Measurements from ENCODE around the gene LRRC3.

Gene LRRC3

DNA sequence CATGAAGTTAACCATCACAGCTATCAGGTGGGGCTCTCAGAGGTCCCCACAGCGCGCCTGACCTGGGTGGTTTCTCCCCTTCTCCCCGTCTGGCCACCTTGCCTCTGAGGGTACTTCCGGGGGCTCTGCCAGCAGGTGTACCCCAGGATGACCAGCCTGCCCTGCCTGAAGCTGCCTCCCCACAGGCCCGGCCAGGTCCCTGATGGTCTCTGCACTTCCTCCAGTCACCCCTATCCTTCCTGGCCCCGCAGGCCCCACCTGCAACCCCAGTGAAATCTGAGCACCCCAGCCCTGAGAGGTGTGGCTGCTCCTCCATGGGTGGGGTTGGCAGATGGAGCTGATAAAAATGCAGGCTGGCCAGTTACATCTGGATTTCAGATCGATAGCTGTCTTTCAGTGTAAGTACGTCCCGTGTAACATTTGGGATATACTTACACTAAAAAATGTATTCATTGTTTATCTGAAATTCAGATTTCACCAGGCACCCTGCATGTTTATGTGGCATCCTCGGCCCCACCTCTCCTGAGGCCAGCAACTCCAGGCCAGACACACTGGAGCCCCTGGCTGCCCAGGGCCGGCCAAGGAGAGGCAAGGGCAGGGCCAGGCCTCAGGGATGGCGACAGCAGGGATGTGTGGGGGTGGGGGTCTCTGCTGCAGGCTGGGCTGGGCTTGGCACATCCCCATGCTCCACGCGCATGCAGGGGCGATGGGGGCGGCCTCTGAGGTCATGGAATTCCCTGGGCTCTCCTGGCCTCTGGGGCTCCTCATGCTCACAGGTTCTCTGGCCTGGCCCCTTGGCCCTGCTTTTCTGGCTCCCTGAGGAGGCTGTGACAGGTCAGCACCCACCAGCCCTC is 25.1 kb downstream of the LRRC3 start:
- no peak for DNase-seq

DNA sequence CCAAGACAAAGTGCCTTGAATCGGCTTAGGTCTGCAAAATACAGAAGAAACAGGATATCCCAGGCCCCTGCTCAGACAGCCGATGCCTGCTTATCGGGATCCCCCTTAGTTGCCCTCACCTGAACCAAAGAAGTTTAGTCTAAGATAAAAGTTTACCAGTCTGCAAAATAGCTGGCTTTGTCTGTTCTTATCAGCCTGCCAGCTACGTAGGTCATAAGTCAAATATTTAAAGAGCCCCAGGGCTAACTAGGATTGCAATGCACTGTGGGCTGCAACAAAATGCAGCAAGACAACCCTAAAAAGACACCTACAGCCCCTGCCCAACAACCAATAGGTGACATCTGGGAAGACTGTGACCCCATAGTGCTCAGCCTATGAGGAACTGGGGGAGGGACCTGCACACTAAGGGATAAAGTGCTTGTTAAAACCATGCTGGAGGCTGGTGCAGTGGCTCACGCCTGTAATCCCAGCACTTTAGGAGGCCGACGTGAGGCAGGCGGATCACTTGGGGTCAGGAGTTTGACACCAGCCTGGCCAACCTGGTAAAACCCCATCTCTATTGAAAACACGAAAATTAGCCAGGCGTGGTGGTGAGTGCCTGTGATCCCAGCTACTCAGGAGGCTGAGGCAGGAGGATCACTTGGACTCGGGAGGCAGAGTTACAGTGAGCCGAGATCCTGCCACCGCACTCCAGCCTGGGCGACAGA is 27.4 kb downstream of the LRRC3 start:
- no peak for DNase-seq

DNA sequence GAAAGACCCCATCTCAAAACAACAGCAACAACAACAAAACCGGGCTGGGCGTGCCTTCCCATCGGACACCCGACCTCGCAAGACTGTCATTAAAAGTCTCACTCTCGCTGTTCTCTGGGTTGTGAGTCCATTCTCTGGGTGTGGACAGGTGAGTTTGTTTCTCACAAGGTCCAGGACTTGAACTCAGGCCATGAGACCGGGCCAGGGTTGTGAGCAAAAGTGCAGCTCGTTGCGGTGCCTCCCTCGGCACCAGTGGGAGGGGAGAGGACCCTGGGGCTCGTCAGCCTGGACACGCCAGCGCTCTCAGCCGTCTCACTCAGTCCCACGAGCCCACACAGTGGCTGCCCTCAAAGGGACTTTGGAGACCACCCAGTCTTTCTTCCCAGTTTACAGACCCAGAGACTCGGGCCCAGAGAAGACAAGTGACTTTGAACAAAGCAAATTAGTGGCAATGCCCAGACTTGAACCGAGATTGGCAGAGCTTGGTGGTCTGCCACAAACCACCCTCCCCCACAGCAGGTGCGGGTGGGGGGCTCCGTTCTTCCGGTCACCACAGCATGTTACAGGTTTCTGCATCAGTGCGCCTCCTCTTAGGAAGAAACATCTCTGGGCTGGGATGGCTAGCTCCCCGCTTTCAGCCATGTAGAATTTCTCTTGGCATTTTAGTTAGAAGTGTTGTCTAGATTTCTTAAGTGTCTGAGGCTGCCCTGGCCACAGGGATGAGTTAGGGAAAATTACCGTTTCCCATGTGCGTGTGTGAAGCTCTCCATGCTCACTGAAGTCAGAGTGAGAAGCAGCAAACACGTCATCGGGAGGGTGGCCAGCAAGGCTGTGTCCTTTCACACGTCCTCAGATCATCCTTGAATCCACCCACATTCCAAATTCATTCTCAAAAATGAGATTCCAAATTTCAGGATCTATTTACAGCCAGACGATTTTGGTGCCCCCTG is 28.3 kb downstream of the LRRC3 start:
- no peak for DNase-seq

DNA sequence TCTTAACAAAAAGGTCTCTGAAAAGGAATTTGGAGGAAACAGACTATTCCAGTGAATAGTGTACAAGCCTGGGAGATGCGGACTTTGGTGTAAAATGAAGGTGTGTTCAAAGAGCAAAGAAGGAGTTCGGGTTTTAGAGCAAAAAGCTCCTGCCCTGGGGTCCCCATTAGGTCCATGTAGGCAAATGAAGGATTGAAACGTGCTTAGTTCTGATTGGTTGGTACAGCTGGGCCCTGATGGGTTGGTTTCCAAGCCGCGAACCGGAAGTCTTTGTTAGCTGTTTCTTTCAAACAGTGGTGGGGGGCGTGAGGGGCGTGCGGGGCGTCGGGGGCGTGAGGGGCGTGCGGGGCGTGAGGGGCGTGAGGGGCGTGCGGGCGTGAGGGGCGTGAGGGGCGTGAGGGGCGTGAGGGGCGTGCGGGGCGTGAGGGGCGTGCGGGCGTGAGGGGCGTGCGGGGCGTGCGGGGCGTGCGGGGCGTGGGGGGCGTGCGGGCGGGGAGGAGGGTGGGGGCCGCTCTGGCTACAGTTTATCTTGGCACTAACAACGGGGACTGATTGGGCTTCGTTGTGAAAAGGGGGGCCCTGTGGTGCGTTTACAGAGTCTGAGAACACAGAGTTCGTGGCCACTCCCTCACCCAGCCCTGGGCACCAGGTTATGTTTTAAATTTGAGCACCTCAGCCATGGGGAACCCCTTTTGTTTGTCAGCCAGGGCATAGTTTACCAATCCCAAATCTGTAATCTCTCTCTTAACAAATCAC is 29.4 kb downstream of the LRRC3 start:
- DNase-seq = no peak

DNA sequence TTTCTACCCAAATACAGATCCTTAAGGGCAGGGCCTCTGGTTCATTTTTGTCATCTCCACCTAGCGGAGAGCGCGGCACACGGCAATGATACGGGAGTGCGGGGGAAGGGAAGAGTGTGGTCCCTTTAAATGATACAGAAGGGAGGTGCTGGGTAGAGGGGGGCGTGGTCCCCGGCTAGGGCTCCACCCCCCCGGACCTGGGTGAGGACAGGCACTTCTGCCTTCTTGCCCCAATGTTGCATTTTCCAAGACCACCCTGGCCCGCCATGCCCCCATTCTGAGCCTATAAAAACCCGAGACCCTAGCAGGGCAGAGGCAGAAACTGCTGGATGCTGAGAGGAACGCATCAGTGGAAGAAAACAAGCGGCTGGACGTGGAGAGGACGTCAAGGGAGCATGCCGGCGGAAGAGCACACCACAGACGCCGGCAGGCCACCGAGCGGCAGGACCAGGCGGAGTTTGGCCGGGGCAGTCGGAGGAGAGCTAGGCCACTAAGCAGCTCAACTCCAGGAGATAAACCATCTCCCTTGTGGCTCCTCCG is 30.0 kb downstream of the LRRC3 start:
- DNase-seq = no peak

DNA sequence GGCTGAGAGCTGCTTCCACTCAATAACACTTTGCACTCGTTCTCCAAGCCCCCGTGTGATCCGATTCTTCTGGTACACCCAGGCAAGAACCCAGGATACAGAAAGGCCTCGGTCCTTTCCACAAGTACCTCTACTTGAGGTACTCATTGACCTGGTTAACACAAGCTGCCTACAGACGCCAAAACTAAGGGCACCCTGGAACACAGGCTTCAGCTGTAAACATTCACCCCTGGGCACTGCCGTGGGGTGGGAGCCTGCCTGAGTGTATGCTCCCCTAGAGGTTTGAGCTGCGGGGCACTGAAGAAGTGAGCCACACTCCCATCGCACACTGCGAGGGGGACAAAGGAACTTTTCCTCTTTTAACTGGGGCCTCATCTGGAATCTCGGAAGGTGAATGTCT is 30.5 kb downstream of the LRRC3 start:
- DNase-seq = no peak

DNA sequence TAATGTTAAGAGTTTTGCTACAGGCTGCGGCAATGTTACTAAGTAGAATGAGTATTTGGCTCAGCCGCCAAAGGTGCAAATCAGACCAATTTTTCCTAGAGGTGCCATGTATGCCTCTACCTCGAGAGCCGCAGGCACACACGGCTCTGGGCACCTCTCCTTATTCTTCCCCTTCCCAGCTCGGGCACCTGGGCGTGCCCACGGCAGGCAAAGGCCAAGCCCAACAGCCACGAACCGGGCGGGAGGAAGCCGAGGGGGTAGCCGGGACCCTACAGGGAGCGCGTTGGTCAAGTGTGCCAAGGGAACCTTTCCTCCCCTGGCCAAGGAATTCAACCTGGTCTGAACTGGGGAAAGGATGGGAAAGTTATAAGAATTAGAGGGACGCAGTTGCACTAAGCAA is 31.0 kb downstream of the LRRC3 start:
- no peak for DNase-seq

DNA sequence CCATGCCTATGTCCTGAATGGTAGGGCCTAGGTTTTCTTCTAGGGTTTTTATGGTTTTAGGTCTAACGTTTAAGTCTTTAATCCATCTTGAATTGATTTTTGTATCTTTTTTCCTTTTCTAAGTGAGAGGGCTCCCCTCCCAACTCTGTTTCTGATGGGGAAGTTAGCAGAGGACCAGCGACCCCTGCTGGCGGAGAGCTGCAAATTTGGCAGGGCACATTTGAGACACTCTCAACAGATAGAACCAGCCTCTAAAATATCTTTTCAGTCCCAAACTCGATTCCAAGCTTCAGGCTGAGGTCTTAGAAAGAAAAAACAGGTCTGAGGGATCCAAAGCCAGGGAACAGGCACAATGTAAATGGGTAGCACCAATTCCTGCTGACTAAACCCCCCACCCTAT is 32.5 kb downstream of the LRRC3 start:
- no peak for DNase-seq

DNA sequence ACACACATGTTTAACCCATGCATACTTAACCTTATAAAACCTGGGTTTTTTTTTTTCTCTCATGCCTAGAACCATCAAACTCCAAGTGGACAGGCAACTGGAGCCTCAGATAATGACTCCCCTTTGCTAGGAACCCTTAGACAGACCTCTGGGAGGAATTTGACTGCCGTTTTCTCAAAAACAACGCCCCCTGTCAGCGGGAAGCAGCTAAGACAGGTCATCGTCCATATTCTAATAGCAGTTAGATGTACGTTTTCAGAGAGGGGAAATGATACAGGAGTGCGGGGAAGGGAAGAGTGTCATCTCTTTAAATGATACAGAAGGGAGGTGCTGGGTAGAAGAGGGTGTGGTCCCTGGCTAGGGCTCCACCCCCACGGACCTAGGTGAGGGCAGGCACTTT is 34.7 kb downstream of the LRRC3 start:
- DNase-seq = no peak

DNA sequence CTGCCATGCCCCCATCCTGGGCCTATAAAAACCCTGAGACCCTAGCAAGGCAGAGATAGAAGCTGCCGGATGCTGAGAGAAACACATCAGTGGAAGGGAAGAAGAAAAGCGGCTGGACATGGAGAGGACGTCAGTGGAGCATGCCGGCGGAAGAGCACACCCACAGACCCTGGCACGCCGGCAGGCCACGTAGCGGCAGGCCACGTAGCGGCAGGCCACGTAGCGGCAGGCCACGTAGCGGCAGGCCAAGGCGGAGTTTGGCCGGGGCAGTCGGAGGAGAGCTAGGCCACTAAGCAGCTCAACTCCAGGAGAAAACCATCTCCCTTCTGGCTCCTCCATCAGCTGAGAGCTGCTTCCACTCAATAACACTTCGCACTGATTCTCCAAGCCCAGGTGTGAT is 35.1 kb downstream of the LRRC3 start:
- no peak for DNase-seq

DNA sequence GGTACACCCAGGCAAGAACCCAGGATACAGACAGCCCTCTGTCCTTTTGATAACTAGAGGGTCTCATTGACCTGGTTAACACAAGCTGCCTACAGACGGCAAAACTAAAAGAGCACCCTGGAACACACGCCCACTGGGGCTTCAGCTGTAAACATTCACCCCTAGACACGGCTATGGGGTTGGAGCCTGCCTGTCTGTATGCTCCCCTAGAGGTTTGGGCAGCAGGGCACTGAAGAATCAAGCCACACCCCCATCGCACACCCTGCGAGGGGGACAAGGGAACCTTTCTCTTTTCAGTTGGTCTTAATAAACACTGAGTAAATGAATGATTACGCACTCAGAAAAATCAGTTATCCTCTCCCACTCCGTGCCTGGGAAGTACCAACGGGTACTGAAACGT is 35.5 kb downstream of the LRRC3 start:
- no peak for DNase-seq

DNA sequence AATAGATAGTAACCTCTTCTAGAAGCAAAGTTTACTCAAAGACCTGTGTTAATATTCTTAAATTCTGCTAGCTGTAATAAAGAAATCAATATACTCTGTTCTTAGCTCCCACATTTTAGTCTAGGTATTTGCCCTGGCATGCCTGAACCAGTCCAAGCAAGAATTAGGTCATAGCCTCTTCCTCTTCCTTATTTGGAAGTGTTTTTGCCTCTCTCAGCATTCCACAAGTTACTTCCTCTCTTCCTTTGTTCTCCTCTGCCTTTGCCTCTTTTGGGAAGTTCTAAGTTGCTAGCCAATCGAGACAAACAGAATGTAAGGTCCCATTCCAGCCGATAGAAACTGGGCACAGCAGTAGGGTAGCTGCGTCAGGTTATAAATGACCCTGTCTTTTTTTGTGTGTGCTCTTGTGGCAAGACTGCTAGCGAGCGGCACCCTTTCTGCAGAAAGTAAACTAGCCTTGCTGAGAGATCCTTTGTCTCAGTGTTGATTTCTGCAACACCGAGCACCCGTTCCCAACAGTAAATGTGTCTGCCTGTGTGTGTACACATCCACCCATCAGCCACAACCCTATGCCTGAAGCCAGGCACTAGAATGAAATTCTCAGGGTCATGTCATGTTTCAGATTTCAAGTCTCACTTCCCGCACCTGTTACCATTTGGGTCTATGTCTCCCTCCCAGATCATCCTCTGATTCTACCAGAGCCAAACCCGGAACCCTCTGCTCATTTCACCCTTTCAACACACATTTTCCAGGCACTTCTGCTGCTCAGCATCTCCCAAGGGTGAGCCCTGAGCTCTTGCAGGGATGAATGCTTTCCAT is 37.5 kb downstream of the LRRC3 start:
- DNase-seq = no peak

DNA sequence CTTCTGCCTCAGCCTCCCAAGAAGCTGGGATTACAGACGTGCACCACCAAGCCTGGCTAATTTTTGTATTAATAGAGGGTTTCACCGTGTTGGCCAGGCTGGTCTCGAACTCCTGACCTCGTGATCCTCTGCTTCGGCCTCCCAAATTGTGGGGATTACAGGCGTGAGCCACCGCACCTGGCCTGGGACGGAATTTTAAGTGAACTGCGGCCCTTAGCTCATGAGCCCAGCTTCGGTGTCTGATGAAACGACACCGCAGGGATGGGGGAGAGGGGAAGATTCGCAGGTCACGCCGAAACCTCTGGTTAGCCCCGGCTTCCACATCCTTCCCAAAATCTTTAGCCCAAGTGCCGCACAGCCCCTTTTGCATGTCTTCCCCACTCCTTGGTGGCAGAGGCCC is 39.1 kb downstream of the LRRC3 start:
- no peak for DNase-seq

DNA sequence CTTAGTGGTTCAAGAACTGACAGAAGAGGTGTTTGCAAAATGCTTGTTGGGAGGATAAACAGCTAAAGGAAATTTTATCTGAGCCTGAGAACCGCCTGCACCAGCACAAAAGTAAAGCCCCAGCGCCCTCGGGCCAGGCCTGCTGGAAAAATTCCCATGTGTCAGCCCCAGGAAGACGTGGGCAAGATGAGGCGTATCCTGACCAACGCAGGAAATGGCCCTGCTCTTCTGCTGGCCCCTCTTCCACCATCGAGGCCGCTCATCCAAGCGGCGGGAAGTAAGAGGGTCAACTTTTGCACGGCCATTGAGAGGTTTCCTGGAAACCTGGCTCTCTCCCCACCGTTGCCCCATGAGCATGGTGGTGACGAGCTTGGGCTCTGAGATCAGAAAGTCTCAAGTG is 39.6 kb downstream of the LRRC3 start:
- no peak for DNase-seq

DNA sequence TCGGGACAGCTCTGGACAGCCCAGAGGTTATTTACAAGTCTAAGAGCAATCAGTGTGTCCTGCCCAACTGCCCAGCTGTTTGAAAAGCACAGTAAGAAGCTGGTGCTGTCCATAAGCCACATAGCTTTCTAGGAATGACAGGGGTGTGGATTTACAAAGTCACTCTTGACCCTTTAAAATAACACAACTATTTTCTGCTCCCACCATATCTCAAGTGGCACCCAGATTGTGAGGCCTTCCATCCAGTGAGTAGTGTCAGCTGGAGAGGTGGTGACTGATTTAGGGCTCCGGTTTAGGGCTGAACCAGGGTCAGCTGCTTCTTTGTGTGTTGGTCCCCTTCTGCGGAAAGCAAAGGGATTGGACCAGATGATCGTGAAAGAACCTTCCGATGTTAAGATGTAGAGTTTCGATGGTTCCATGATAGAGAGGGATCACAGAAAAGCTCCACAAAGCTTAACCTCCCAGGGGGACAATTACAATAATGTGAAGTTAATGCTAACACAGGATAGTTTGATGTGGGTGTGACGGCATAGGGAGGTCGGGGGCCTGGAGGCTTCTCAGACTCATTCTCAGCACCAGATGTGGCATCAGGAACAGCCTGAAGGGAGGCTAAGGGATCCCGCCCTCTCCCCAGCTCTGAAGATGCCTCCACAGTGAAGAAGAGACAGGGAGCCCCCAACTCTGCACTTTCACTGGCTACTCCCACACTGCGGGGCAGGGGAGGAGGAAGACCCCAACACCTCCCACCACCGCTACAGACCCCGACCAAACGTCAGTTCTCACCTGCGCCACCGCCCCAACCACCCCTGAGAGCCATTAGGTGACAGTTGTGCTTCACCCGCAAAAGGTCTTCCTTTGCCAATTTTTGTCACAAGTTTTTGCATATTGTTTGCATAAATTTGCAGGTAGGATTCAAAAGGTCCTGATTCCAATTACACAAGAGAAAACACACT is 40.6 kb downstream of the LRRC3 start:
- no peak for DNase-seq

DNA sequence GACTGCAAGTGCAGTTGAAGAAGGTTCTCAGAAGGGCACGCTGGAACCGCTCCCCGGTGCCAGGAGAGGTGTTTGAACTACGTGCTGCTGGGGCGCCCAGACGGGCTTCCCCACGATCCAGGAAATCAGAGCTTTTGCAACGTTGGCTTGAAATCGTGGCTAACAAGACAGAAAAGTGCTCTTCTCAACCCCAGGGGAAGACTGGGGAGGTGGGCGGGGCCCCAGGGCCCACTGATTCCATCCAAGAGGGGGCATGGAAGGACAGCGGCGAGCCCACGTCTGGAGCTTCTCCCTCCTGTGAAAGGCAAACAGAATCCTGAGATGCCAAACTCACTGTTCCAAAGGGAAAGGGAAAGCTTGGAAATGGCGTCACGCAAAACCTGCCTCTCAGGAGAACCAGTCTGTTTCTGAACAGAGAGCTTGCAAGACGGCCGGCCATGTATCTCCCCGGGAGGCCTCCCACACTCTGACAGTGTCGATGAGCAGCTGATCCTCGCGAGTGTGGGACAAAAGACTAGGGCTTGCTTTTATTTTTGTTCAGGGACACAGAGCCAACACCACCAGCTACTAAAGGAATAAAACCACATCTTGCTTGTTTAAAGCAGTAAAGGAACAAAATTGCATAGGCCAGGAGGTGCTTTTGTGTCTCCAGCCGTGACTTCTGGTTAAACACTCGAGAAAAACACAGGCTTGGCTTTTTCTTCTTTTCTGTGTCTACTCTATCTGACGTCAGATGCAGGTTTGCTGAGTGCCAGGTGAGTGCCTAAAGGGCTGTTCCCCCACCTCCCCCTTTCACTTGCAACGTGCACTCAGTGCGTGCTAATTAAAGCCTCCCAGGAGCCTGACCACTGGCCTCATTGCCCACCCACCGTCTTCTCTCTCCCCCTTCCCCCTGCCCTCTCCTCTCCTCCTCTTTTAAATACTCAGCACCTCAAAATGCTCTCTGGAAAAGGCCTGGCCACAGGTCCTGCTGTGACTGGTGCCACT is 41.5 kb downstream of the LRRC3 start:
- peak; percentile 1 for DNase-seq

DNA sequence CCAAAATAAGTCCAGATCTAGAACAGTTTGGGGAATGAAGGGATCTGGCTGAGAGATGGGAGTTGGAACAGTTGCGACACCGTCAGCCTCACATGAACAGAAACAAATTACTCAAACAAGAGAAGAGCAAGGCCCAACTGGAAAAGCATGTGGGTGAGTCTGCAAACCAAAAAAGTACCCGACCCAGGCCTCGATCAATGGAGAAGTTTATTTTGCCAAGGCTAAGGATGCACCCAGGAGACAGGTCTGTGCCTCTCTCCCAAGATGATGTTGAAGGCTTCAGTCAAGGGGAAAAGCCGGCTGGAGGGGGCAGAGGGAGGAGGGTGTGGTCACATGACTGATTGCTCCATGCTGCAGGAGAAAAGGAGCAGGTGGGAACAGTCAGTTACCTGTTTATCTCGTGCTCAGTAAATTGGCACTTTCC is 42.4 kb downstream of the LRRC3 start:
- no peak for DNase-seq

DNA sequence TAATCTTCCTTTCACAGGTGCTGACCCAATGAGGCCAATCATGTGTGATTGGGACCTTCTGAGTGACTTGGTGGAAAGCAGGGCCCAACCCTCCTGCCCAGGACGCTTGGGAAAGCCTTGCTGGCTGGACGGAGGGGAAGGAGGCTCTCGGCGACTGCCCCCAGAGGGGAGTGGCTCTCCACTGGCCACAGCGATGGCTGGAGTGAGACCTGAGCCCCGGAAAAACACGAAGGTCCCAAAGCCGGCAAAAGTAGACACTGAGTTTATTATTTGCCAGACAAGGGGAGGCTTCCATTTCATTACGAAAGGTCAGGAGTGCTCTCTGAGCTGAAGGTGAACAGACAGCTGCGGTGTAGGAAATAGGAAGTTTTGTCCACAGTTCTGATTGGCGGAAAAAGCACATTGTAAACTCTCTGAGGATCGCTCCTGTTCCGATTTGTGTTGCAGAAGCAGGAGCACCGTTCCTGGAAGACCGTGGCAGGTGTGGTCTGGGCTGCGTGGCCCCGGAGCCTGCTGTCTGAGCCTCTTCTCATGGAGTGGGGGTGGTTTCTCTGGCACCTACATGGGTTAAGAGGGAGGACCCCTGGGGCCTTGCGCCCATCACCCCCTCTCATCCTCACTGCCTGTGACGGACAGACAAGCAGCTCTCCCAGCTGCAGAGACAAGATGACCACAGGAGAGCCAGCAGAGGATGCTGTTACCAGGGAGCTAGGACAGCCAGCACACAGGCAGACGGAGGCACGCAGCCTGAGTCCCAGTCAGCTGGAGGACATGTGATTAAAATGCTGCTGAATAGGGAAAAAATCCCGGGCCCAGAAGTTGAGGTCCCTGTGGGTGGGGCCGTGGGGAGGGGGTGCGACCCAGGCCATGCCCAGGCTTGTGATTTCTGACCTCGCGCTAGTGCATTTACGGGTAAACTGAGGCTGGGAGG is 43.2 kb downstream of the LRRC3 start:
- DNase-seq = no peak
